Endothelial cell (in vitro differentiated cells): ENCODE measurements around the gene RAD18. TPM values are rescaled to one million over a fixed set of nuclear protein-coding genes. Genes with fewer than 3 reads are reported as not detected.

ENCODE experiments used
- DNase-seq: peaks from one replicate; pipeline ENCODE4 v3.0.0; 2021; ENCODE audit warnings: low spot score
- H3K27ac Mint-ChIP-seq: one replicate; pipeline ENCODE4 v1.8.0; 2021; ENCODE audit warnings: mixed read lengths, inconsistent platforms; ENCODE audit not compliant: unreplicated experiment
- H3K27me3 Mint-ChIP-seq: one replicate; pipeline ENCODE4 v1.8.0; 2021; ENCODE audit warnings: mild to moderate bottlenecking, moderate library complexity, mixed read lengths, inconsistent platforms; ENCODE audit not compliant: unreplicated experiment
- H3K36me3 Mint-ChIP-seq: one replicate; pipeline ENCODE4 v1.8.0; 2021; ENCODE audit warnings: mild to moderate bottlenecking, low read depth, mixed read lengths, inconsistent platforms; ENCODE audit not compliant: unreplicated experiment
- H3K4me1 Mint-ChIP-seq: one replicate; pipeline ENCODE4 v1.8.0; 2021; ENCODE audit warnings: mild to moderate bottlenecking, mixed read lengths, inconsistent platforms; ENCODE audit not compliant: unreplicated experiment
- H3K4me3 Mint-ChIP-seq: one replicate; pipeline ENCODE4 v1.8.0; 2021; ENCODE audit warnings: mild to moderate bottlenecking, mixed read lengths, inconsistent platforms; ENCODE audit not compliant: unreplicated experiment
- H3K9me3 Mint-ChIP-seq: one replicate; pipeline ENCODE4 v1.8.0; 2021; ENCODE audit warnings: mixed read lengths, inconsistent platforms; ENCODE audit not compliant: unreplicated experiment
- total RNA-seq: library from RNA; stranded (reverse); fragmentation: NEBNext Ultra II Directional; extraction: Animal tissue kit (Norgen Biotek cat#: 25700); gene quantifications from one replicate; pipeline ENCODE4 v1.2.1, GENCODE V29; 2021; ENCODE audit not compliant: unreplicated experiment
- TF ChIP-seq, protein P1 (sequence below): fragments of 200-600 bp; sonication (generic); IDR thresholded peaks from one replicate; pipeline ENCODE4 v1.5.0; 2021; ENCODE audit warnings: antibody characterized with exemption; ENCODE audit not compliant: unreplicated experiment

RAD18 gene
- total RNA-seq, 1 donor from 2014 or later = 12.2 TPM

DNA sequence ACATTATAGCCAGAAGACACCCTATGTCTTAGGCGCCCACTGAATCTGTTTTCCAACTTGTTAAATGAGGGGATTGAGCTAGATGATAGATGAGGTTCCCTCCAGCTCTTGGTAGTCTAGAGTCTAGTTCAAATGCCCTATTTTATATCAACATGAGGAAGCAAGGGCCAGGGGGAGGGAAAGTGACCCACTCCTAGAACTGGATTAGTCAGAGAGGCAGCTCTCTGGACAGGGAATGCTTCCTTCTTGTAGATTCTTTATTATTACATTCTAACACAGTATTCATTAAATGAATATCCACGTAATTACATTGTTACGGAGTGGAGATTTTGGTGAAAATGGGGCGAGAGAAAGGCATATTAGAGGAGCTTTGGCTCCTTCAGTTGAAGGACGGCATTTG is 89.5 kb downstream of the RAD18 start:
- DNase-seq = no peak
- no peak overlapping the region for H3K4me3 Mint-ChIP-seq
- no peaks in the 10 kb centered on the region for H3K9me3 Mint-ChIP-seq
- peaks cover 3% of the 10 kb centered on the region for H3K36me3 Mint-ChIP-seq
- peaks cover 18% of the 10 kb centered on the region for H3K4me1 Mint-ChIP-seq
- H3K27me3 Mint-ChIP-seq = peaks cover 3% of the 10 kb centered on the region
- H3K27ac Mint-ChIP-seq = no peak overlapping the region
- TF ChIP-seq, protein P1, sequence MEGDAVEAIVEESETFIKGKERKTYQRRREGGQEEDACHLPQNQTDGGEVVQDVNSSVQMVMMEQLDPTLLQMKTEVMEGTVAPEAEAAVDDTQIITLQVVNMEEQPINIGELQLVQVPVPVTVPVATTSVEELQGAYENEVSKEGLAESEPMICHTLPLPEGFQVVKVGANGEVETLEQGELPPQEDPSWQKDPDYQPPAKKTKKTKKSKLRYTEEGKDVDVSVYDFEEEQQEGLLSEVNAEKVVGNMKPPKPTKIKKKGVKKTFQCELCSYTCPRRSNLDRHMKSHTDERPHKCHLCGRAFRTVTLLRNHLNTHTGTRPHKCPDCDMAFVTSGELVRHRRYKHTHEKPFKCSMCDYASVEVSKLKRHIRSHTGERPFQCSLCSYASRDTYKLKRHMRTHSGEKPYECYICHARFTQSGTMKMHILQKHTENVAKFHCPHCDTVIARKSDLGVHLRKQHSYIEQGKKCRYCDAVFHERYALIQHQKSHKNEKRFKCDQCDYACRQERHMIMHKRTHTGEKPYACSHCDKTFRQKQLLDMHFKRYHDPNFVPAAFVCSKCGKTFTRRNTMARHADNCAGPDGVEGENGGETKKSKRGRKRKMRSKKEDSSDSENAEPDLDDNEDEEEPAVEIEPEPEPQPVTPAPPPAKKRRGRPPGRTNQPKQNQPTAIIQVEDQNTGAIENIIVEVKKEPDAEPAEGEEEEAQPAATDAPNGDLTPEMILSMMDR = no peak

DNA sequence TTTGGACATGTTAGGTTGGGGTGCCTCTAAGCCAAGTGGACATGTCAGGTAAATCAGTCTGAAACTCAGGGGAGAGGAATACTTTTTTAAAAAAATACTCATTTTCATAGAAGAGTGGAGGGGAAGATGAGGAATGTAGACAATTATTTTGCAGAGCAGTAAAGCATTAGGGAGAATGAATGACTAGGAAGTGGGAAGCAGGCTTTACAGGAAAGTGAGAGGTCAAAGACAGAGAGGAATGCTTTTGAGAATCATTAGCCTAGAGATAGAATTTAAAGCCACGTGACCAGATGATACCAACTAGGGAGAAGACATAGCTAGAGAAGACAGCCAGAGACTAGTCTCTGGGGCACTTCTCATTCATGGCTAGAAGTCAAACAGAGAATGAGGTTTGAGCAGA is 91.0 kb downstream of the RAD18 start:
- TF ChIP-seq, protein P1 = no peak
- peaks cover 8% of the 10 kb centered on the region for H3K4me1 Mint-ChIP-seq
- peaks cover 3% of the 10 kb centered on the region for H3K27me3 Mint-ChIP-seq
- DNase-seq = no peak
- H3K4me3 Mint-ChIP-seq = no peak overlapping the region
- peaks cover 3% of the 10 kb centered on the region for H3K36me3 Mint-ChIP-seq
- H3K9me3 Mint-ChIP-seq = no peaks in the 10 kb centered on the region
- no peak overlapping the region for H3K27ac Mint-ChIP-seq

DNA sequence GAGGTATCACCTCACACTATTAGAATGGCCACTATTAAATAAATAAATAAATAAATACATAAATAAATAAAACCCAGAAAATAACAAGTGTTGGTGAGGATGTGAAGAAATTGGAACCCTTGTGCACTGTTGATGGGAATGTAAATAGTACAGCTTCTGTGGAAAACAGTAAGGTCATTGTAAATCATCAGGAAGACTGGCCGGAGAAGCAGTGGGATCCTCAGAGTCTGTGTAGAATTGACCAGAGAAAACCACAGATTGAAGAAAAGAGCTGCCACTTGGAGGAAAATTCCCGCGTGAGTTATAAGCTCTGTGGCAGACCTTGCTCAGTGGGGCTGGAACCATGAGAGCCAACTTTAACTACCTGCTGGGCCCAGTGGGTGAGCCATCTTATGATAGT is 92.0 kb downstream of the RAD18 start:
- no peaks in the 10 kb centered on the region for H3K9me3 Mint-ChIP-seq
- peaks cover 8% of the 10 kb centered on the region for H3K4me1 Mint-ChIP-seq
- peaks cover 3% of the 10 kb centered on the region for H3K27me3 Mint-ChIP-seq
- no peak for DNase-seq
- H3K4me3 Mint-ChIP-seq = no peak overlapping the region
- no peak overlapping the region for H3K27ac Mint-ChIP-seq
- TF ChIP-seq, protein P1 = no peak
- H3K36me3 Mint-ChIP-seq = no peaks in the 10 kb centered on the region

DNA sequence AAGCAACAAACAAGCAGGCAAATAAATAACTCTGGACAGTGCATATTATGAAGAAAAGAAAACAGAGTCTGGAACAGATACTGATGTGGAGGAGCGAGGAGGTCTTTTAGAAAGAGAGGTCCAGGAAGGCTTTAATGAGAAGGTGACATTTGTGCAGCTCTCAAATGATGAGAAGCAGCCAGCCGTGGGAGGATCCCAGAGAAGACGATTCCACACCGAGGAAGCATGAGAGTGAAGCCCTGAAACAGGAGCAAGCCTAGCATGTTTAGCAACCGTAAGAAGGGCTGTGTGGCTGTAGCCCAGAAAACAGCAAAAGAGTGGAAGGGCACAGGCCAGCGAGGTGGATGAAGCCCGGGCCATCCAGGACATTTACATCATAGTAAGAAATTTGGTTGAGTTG is 93.1 kb downstream of the RAD18 start:
- Mint-ChIP-seq H3K27ac (no peak overlapping the region), H3K36me3 (no peaks in the 10 kb centered on the region), H3K4me3 (no peak overlapping the region), H3K4me1 (peaks cover 8% of the 10 kb centered on the region), H3K27me3 (peaks cover 3% of the 10 kb centered on the region), H3K9me3 (no peaks in the 10 kb centered on the region)
- TF ChIP-seq, protein P1 = no peak
- DNase-seq = no peak

DNA sequence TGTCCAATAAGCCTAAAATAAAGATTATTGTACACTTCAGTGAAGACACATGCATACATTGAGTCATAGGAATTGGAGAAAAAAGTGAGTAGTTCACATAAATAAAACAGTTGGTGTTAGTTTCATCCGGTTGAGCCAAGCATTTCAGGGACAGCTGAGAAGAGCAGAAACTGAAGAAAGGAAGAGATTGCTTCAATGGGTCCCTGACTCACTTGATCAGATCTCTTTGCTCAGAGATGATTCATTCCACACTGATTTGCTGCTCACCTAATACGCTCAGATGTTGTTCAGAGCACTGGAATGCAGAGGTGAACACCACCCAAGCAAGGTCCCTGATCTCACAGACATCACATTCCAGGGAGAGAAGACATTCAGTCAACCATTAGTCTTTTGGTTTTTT is 93.7 kb downstream of the RAD18 start:
- H3K4me1 Mint-ChIP-seq = peaks cover 8% of the 10 kb centered on the region
- no peak overlapping the region for H3K4me3 Mint-ChIP-seq
- H3K36me3 Mint-ChIP-seq = no peaks in the 10 kb centered on the region
- H3K9me3 Mint-ChIP-seq = no peaks in the 10 kb centered on the region
- peaks cover 3% of the 10 kb centered on the region for H3K27me3 Mint-ChIP-seq
- TF ChIP-seq, protein P1 = no peak
- DNase-seq = no peak
- no peak overlapping the region for H3K27ac Mint-ChIP-seq
